Heart left ventricle (tissue), 16 donors: ENCODE results near the gene CCSER1. TPM values are rescaled to one million over a fixed set of nuclear protein-coding genes. Genes with fewer than 3 reads are reported as not detected.

Source experiments
- ATAC-seq, 4 donors: fragments of 200-7000 bp; cut with Tn5 transposase; one replicate each; pipeline ENCODE4 v1.9.1; 2020 to 2022; ENCODE audit warnings: moderate library complexity in 4 of 4, mild to moderate bottlenecking in 3 of 4, moderate number of reproducible peaks in 1 of 4
- DNase-seq, 5 donors: peaks; one replicate each; pipeline ENCODE4 v3.0.0-alpha.2; 2020
- H3K27ac ChIP-seq, 12 donors: fragments of 200-600 bp; sonication (generic) in 4 of 12; one replicate each; pipeline versions ENCODE4 v1.5.0 to v1.8.0; 2016 to 2022; ENCODE audit warnings: mild to moderate bottlenecking in 2 of 12
- H3K27me3 ChIP-seq, 9 donors: fragments of 200-600 bp; sonication (generic) in 2 of 9; one replicate each; pipeline versions ENCODE4 v1.5.1 to v1.8.0; 2016 to 2022; ENCODE audit warnings: mild to moderate bottlenecking in 3 of 9
- H3K36me3 ChIP-seq, 9 donors: fragments of 200-600 bp; sonication (generic) in 2 of 9; one replicate each; pipeline versions ENCODE4 v1.5.0 to v1.8.0; 2018 to 2022; ENCODE audit warnings: mild to moderate bottlenecking in 2 of 9
- H3K4me1 ChIP-seq, 12 donors: fragments of 200-600 bp; sonication (generic) in 4 of 12; one replicate each; pipeline versions ENCODE4 v1.5.0 to v1.8.0; 2016 to 2022; ENCODE audit warnings: mild to moderate bottlenecking in 3 of 12
- H3K4me3 ChIP-seq, 12 donors: fragments of 200-600 bp; sonication (generic) in 4 of 12; one replicate each; pipeline versions ENCODE4 v1.5.0 to v1.8.0; 2017 to 2022; ENCODE audit warnings: mild to moderate bottlenecking in 9 of 12, moderate library complexity in 4 of 12
- H3K9me3 ChIP-seq, 12 donors: fragments of 200-600 bp; sonication (generic) in 4 of 12; one replicate each; pipeline versions ENCODE4 v1.5.0 to v1.8.0; 2016 to 2022; ENCODE audit warnings: mild to moderate bottlenecking in 1 of 12
- CTCF ChIP-seq, 12 donors: fragments of 200-600 bp; sonication (generic) in 4 of 12; IDR thresholded peaks; one replicate each; pipeline versions ENCODE4 v1.5.0 to v1.8.0; 2018 to 2022; ENCODE audit warnings: antibody characterized with exemption in 12 of 12, mild to moderate bottlenecking in 5 of 12
- POLR2A ChIP-seq, 2 donors: fragments of 450-650 bp; IDR thresholded peaks; one replicate each; pipeline ENCODE4 v1.6.1; 2017; ENCODE audit warnings: antibody characterized with exemption in 2 of 2, mild to moderate bottlenecking in 2 of 2, moderate library complexity in 2 of 2
- WGBS, 4 donors: extraction: QIAGEN DNeasy Blood & Tissue Kit in 2 of 4; methylation state at CpG; one replicate each; pipeline versions ENCODE4 v1.1.5 to v1.1.7; 2013 to 2018; 5-methylcytosine and 5-hydroxymethylcytosine counted together
- intact Hi-C, 10 donors: fragments of 100-400 bp; cut with DNase I; formaldehyde crosslinking; loops; one replicate each; pipeline versions ENCODE4 v1.11.1 to v1.14.2; 2022
- polyA plus RNA-seq, 2 donors: library from polyadenylated mRNA; stranded (reverse); fragments of 200-250 nt; gene quantifications; one replicate each; pipeline ENCODE4 v1.2.3, GENCODE V29; 2013
- total RNA-seq, 9 donors: library from RNA; depleted of rRNA in 2 of 9; stranded (reverse); fragments of >200 nt in 2 of 9; fragmentation: NEBNext Ultra II Directional in 3 of 9; extraction: Animal tissue kit (Norgen Biotek cat#: 25700) in 3 of 9; gene quantifications; one replicate each; pipeline versions ENCODE4 v1.1.0 to v1.2.4, GENCODE V29; 2016 to 2023
- donor health status: ischemic (EF 13 %, LVEDD 7.1; RV severe dilation, severe dysfunction).
- donor health status: healthy with polysubstance abuse.
- donor health status: DM: no; HTN: yes; CAD: no.
- donor health status: DM: no; HTN: no; CAD: no.
- donor health status: ischemic (EF 25% LVEDD 6.9; RV normal size, moderate dysfunction).
- donor health status: ischemic (EF 25% LVEDD 5.7; RV mildly dilated, moderate dysfunction).
- donor health status: healthy.
- donor health status: DM: yes; HTN: yes; CAD: no.
- donor health status: ischemic (EF 35%, LVEDD 5.7; RV mildly dilated, moderate dysfunction).
- donor health status: nonischemic (EF 11% LVEDD 7.7; RV severe dilation, severe dysfunction).
- donor health status: DM: yes; HTN: yes; CAD: no.
- donor health status: PGD.
- donor health status: ischemic (EF 29% LVEDD 5.4; RV normal size, mild dysfunction).
- donor health status: nonischemic (EF 23%, LVEDD 6.1; RV moderate dilation, normal function).

CCSER1 gene
- total and polyA plus RNA-seq, 11 donors = 2.5 to 15.8 (median 12.2) TPM

GRCh38 chr4:91108751-91109150 lies 981.6 kb downstream of the CCSER1 start:
- TF ChIP-seq POLR2A (IDR thresholded peaks at IDR 0.05) (no peak), CTCF (IDR thresholded peaks at IDR 0.05) (no peak)
- ATAC-seq (peak in 1 of 4 donors; percentile 36), DNase-seq (no peak)
- WGBS, 4 donors = 50 to 62% (median 57%) methylated on average over 3 of the region's 3 CpGs
- Histone ChIP-seq H3K27me3 (no peaks in the 10 kb centered on the region), H3K9me3 (peaks cover 0 to 13% (median 4%) of the 10 kb centered on the region in 12 donors), H3K4me1 (peaks cover 0 to 4% (median 0%) of the 10 kb centered on the region in 12 donors), H3K27ac (no peak overlapping the region), H3K4me3 (no peak overlapping the region), H3K36me3 (no peaks in the 10 kb centered on the region)
- intact Hi-C loops = loop anchor here in 1 of 10 donors (10.0 kb wide), 1 partner anchor 744 kb away; no protein-coding TSS in a partner anchor

- no peak for ATAC-seq
- H3K27me3 ChIP-seq = no peaks in the 10 kb centered on the region
- intact Hi-C loops = loop anchor here in 4 of 10 donors (5.0 to 10.0 kb wide), 2 partner anchors 1273 to 1276 kb away; no protein-coding TSS in a partner anchor
- no peak overlapping the region for H3K4me3 ChIP-seq
- 78 to 89% (median 85%) methylated on average over 1 of the region's 1 CpG for WGBS, 4 donors
- no peaks in the 10 kb centered on the region for H3K9me3 ChIP-seq
- H3K4me1 ChIP-seq = peaks cover 0 to 4% (median 0%) of the 10 kb centered on the region in 12 donors
- DNase-seq = no peak
- TF ChIP-seq POLR2A (IDR thresholded peaks at IDR 0.05) (no peak), CTCF (IDR thresholded peaks at IDR 0.05) (no peak)
- no peak overlapping the region for H3K27ac ChIP-seq
- H3K36me3 ChIP-seq = no peaks in the 10 kb centered on the region
Measured at GRCh38 chr4:91111556-91111955, 984.4 kb downstream of the CCSER1 start.

- intact Hi-C loops = loop anchor here in 4 of 10 donors (5.0 to 10.0 kb wide), 2 partner anchors 1272 to 1274 kb away; no protein-coding TSS in a partner anchor
- WGBS, 4 donors = 38 to 41% (median 41%) methylated on average over 4 of the region's 4 CpGs
- no peak for ATAC-seq
- DNase-seq = no peak
- H3K9me3 ChIP-seq = no peaks in the 10 kb centered on the region
- H3K36me3 ChIP-seq = no peaks in the 10 kb centered on the region
- no peak overlapping the region for H3K27ac ChIP-seq
- H3K4me1 ChIP-seq = peaks cover 0 to 4% (median 0%) of the 10 kb centered on the region in 12 donors
- TF ChIP-seq CTCF (IDR thresholded peaks at IDR 0.05) = peak in 11 of 12 donors; percentile 23 to 63 (median 46)
- TF ChIP-seq POLR2A (IDR thresholded peaks at IDR 0.05) = no peak
- H3K27me3 ChIP-seq = no peaks in the 10 kb centered on the region
- no peak overlapping the region for H3K4me3 ChIP-seq
Measured at GRCh38 chr4:91113130-91113706, 986.0 kb downstream of the CCSER1 start.

GRCh38 chr4:91114386-91114785 lies 987.2 kb downstream of the CCSER1 start:
- ATAC-seq (no peak), DNase-seq (no peak)
- no peak for TF ChIP-seq POLR2A (IDR thresholded peaks at IDR 0.05)
- TF ChIP-seq CTCF (IDR thresholded peaks at IDR 0.05) = no peak
- WGBS, 4 donors = 84 to 88% (median 86%) methylated on average over 4 of the region's 4 CpGs
- Histone ChIP-seq H3K4me1 (no peaks in the 10 kb centered on the region), H3K27ac (no peak overlapping the region), H3K9me3 (no peaks in the 10 kb centered on the region), H3K36me3 (no peaks in the 10 kb centered on the region), H3K4me3 (no peak overlapping the region), H3K27me3 (no peaks in the 10 kb centered on the region)
- intact Hi-C loops = loop anchor here in 4 of 10 donors (5.0 to 10.0 kb wide), 2 partner anchors 1270 to 1273 kb away; no protein-coding TSS in a partner anchor
